GM10248 (cell line): ENCODE data around the gene FABP1.

ENCODE experiments used
- CTCF ChIA-PET: fragments of 300-600 bp; sonication (Branson Sonifier 250); formaldehyde crosslinking; extraction: SDS; loops from one replicate; lab custom pipeline; 2021; ENCODE audit warnings: antibody characterized with exemption; lab: Yijun Ruan, JAX
- POLR2A ChIA-PET: fragments of 350-650 bp; sonication (Branson Sonifier 250); formaldehyde crosslinking; extraction: SDS; loops from one replicate; lab custom pipeline; 2020; ENCODE audit warnings: antibody characterized with exemption; lab: Yijun Ruan, JAX
- DNase-seq: peaks from one replicate; pipeline ENCODE4 v3.0.0; 2012; ENCODE audit errors: extremely low spot score
- CTCF ChIP-seq: IDR thresholded peaks from 2 replicates; pipeline ENCODE4 v1.5.1; 2012; ENCODE audit warnings: mild to moderate bottlenecking, low read depth; ENCODE audit errors: extremely low read depth, missing control alignments, control extremely low read depth

FABP1 gene

GRCh38 chr2:88074150-88074549 lies 53.7 kb downstream of the FABP1 start:
- TF ChIP-seq CTCF: no peak
- POLR2A ChIA-PET: no interaction called here
- no peak for DNase-seq
- CTCF ChIA-PET: interaction anchor here (0.9 to 3.9 kb wide), 3 partner anchors 10 to 34 kb away, joined by 3 to 32 read pairs (median 3); no protein-coding TSS in a partner anchor
